T-helper 2 cell treated with Interferon-gamma antibody and Interleukin-4, amounts not matched to agents 100 ng/mL and 5 ng/mL, for 36 hours (primary cell): ENCODE measurements around the gene HAUS1. TPM values are rescaled to one million over a fixed set of nuclear protein-coding genes. Genes with fewer than 3 reads are reported as not detected.
"Not testable (repeated sequence)": the region's sequence is repeated elsewhere in the genome, so short reads cannot be mapped to it uniquely, and the experiment has no call there.

Experiments
- intact Hi-C: fragments of 100-400 bp; cut with micrococcal nuclease; formaldehyde crosslinking; loops from one replicate; pipeline ENCODE4 v1.15.1; 2023
- total RNA-seq: library from RNA; stranded (reverse); gene quantifications from 2 replicates; pipeline ENCODE4 v1.2.3, GENCODE V29; 2022

The HAUS1 gene
- total RNA-seq, 1 donor from 2014 or later, result 58.1 TPM

- intact Hi-C loops, result loop anchor here (1.0 to 10.0 kb wide), 4 partner anchors 18 to 468 kb away; no protein-coding TSS in a partner anchor
Observed at GRCh38 chr18:46155641-46156051, 51.5 kb downstream of the HAUS1 start.

DNA sequence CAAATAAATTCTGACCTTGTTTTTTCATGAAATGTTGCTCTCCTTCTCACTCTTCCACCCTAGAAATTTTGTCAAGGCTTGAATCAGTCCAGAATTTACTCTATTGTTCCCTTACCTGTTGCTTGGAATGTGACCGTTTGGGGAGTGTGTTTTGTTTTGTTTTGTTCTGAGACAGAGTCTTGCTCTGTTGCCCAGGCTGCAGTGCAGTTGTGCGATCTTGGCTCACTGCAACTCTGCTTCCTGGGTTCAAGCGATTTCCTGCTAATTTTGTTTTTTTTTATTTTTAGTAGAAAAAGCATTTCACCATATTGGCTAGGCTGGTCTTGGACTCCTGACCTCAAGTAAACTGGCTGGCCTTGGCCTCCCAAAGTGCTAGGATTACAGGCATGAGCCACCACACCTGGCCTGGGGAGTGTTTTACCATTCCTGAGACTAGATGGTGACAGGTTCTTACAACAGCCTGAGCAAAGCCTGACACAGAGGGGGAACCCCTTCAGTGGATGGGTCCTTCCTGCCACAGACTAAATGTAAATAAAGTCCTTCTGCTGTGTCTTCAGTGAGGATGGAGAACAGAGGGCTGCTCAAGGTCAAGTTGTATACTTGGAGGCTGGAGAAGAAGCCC, 52.0 kb downstream of the HAUS1 start:
- intact Hi-C loops, result loop anchor here (1.0 to 10.0 kb wide), 4 partner anchors 17 to 469 kb away; no protein-coding TSS in a partner anchor

GRCh38 chr18:46156843-46157242, 52.7 kb downstream of the HAUS1 start:
- intact Hi-C loops, result loop anchor here (1.0 to 10.0 kb wide), 4 partner anchors 16 to 470 kb away; no protein-coding TSS in a partner anchor

DNA sequence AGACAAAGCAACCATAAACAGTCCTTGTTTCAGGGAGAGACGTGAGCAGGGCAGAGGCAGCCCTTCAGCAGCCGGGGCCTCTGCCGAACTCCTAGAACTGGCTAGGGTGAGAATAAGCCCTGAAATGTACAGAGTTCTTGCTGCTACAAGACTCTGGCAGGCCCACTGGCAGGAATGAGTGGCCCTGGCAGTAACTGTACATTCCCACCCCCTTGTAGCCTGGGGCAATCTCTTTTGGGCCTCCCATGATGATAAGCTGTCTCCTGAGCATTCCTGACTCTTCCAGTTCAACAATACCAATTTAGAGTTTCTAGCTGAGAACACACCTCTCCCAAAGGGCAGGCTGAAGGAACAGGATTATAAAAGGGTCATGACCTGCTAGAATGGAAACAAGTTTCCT, 54.3 kb downstream of the HAUS1 start:
- intact Hi-C loops, result loop anchor here (5.0 to 10.0 kb wide), 2 partner anchors 186 to 471 kb away; no protein-coding TSS in a partner anchor

DNA sequence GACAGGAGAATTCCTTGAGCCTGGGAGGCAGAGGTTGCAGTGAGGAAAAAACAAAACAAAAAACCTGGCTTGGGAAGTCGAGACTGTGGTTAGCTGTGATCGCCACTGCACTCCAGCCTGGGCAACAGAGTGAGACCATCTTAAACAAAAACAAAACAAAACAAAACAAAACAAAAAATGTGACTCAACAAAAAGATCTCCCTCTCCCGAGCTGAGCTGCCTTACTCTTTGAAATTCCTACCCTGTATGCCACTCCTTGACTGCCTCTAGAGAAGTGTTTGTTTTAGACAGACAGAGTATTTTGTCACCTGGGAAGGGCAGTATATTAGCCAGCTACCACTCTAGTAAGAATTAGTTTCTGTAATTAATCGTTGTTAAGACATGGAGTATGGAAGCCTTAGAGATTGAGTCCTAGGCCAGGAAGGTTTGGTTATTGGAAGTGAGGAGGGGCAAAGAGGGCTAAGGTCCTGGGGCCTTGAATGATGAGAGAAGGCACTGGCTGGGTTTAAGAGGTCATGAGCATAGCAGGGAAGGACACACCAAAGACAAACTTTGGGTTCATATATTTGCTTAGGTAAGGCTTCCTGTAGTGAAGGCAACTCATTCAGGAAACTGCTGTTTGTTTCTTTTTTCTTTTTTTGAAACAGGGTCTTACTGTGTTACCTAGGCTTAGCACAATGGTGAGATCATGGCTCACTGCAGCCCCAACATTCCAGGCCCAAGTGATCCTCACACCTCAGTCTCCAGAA, 56.0 kb downstream of the HAUS1 start:
- intact Hi-C loops, result no loop called here

DNA sequence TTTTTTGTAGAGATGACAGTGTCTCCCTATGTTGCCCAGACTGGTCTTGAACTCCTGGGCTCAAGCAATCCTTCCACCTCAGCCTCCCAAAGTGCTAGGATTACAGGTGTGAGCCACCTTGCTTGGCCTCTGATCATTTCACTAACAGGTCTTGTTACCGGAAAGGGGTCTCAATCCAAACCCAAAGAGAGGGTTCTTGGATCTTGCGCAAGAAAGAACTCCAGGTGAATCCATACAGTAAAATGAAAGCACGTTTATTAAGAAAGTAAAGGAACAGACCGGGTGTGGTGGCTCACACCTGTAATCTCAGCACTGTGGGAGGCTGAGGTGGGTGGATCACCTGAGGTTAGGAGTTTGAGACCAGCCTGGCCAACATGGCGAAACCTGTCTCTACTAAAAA, 56.7 kb downstream of the HAUS1 start:
- intact Hi-C loops, result not testable (repeated sequence)

- intact Hi-C loops, result no loop called here
Observed at GRCh38 chr18:46161703-46162396, 57.7 kb downstream of the HAUS1 start.

GRCh38 chr18:46163091-46163490, 58.9 kb downstream of the HAUS1 start:
- intact Hi-C loops, result no loop called here

GRCh38 chr18:46163941-46164499, 59.8 kb downstream of the HAUS1 start:
- intact Hi-C loops, result no loop called here

DNA sequence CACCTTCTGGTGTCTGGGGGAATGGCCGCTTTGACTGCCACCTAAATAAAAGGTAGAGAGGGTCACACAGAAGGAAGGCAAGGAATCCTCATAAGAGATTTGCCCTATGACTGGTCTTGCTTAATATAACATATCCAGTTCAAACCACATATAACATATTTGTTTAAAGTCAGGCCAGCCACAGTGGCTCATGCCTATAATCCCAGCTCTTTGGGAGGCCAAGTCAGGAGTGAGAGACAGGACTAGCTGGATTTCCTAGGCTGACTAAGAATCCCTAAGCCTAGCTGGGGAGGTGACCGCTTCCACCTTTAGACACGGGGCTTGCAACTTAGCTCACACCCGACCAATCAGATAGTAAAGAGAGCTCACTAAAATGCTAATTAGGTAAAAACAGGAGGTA, 60.3 kb downstream of the HAUS1 start:
- intact Hi-C loops, result not testable (repeated sequence)

- intact Hi-C loops, result no loop called here
Observed at GRCh38 chr18:46164920-46165319, 60.7 kb downstream of the HAUS1 start.

GRCh38 chr18:46166261-46166970, 62.2 kb downstream of the HAUS1 start:
- intact Hi-C loops, result no loop called here

DNA sequence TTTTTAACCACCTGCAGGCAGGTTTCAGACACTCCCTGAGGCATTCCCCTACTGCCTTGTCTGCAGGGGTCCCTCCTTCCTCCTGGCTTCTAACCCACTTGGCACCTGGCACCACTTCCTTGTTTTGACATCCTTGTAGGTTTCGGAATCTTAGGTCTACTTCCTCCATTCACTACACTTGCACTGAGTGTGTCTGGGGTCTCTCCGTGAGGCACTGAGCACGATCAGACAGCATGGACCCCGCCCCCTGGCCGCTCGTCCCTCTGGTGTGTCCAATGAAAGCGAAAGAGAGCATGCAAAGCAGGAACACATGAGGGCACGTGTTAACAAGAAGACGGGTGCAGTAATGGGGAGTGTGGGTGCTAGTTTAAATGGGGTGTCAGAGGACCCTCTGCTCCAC, 63.8 kb downstream of the HAUS1 start:
- intact Hi-C loops, result no loop called here

DNA sequence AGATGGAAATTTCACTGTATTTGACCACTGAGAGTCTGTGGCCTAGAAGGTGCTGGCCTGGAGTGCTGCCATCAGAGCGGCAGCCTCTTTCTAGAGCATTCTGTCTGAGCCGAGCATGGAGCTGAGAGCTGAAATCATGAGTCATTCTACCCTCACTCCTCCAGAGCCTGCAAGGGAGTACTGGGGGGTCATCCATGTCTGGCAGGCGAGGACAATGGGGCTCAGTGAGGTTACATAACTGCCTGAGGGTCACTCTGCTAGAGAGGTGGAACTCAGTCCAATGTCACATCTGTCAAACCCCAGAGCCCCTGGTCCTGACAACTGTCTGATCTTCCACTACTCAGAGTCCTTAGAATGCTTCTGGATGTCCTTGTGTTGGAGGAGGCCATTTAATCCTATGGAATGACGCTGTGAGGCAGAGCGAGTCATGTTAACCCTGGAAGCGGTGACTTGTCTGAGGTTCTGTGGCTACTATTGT, 65.3 kb downstream of the HAUS1 start:
- intact Hi-C loops, result no loop called here

DNA sequence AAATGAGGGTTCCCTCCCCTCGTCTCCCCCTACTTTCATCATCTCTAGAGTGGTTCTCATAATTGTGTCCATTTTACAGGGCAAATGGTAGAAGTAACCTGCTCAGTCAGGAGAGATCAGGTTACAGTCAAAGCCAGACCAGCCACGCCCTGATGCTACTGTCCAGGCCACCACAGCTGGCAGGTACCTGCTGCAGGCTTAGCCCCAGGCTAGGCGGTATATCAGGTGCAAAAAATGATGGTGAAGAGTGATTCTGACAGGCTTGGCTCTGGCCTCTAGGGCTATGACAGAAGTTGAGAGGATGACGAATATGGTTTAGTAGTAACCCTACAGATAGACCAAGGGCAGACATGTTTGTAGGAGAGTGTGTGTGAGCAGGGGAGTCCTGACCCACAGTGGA, 67.1 kb downstream of the HAUS1 start:
- intact Hi-C loops, result loop anchor here (5.0 kb wide), 2 partner anchors 166 to 504 kb away; no protein-coding TSS in a partner anchor

DNA sequence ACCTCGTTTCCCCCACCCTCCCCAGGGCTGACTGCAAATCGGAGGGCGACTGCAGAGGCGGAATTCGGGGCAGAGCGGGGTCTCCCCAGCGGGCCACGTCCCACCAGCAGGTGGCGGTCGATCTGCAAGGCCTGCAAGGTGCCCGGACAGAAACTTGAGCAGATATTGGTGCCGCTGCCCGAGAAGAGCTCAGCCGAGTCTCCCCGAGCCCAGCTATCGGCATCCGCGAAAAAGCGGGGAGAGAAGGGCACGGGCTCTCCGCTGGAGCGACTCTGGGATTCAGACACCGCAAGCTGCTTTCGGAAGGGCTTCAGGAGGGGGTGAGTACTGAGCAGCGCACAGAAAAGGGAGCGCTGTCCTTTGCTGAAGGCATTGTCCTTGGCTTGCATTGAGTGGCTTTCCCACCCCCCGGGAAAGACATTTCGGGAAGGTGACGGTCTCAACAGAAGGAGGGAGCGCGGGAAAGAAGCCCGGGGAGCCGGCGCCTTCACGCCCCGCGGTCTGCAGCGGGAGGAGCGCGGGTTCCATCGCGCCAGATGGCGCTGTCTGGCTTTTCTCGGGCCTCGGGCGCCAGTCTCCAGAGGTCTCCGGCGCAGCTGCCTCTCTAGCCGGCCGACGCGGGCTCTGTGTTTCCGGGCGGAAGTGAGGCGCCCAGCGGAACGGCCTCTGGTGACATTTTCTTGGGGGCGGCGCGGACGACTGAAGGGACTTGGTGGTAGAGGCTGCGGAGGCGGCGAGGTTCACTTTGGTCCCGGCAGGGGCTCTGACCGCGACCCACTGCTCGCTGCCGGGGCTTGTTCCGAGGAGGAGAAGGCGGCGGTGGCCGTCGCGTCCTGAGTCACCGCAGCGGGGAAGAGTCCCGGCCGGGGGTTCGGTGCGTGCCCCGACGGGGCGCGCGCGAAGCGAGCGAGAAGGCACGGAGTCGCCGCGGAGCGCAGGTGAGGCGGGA, 69.5 kb downstream of the HAUS1 start:
- intact Hi-C loops, result loop anchor here (1.0 to 5.0 kb wide), 10 partner anchors 17 to 506 kb away; partner anchors contain the start of gene ATP5F1A

DNA sequence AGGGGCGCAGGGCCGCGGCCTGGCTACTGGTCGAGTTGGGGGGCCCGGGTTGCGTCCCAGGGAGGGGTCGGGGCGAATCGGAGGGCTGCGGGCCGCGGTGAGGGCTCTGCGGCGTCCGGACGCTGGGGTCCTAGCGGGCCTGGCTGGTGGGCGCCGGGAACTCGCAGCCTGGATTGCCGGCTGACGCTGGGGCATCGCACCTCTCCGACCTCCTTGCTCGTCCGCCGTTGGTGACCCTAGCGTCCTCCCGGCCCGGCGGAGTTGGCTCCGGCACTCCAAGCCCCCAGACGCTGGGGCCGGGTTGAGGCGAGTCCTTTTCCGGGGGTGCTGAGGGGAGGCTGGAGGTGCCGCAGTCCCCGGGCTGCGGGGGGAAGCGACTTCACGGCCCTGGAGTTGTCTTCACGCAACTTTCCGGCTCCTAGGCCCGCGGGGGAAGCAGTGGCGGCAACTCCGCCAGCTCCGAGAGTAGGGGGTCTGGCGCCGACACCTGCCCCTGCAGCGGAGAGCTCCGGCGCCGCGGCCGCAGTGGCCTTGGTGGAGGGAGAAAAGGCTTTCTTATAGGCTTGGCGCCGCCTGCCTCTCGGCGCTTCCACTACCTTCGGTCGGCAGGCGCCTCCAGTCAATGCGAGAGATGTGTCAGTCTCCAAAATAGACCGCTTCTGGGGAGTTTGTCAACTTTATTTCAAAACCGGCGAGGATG, 70.3 kb downstream of the HAUS1 start:
- intact Hi-C loops, result loop anchor here (1.0 to 5.0 kb wide), 4 partner anchors 38 to 507 kb away; no protein-coding TSS in a partner anchor

GRCh38 chr18:46176001-46176400, 71.8 kb downstream of the HAUS1 start:
- intact Hi-C loops, result no loop called here
